ENCODE results near the gene TCTN1.
"Not testable (repeated sequence)": the region's sequence is repeated elsewhere in the genome, so short reads cannot be mapped to it uniquely, and the experiment has no call there.

Gene TCTN1

DNA sequence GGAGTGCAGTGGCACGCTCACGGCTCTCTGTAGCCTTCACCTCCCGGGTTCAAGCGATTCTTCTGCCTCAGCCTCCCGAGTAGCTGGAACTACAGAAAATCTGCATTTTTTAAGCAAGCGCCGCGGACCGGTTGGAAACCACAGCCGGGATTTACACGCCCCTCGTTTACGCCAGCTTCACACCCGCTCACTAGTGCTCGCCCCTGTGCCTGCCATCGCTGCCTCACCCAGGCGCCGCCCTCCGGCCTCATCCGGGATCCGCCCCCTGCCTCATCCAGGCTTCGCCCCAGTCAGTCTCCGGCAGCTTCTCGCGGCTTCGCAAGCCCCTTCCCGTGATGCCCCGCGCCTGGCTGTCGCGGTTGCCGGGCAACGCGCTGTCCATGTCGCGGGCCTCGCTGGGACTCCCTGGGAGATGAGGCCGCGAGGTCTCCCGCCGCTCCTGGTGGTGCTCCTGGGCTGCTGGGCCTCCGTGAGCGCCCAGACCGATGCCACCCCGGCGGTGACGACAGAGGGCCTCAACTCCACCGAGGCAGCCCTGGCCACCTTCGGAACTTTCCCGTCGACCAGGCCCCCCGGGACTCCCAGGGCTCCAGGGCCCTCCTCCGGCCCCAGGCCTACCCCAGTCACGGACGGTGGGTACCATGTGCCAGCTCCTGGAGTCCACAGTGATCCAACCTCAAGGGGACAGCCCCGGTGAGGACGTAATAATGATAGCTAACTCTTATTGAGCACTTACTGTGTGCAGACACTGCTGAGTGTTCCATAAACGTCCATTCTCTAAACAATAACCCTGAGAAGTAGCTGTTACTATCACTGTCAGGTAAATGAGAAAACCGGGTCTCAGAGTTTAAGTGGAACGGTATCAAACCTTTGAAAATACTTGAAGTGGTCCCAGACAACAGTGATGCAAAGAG is at the start of gene TCTN1:
TCTN1 (plus strand) TSS at position 359 of the 914 bp plus-strand sequence; CDS start at position 413, 54 bp downstream.
- peak; percentile 84 for DNase-seq (ENCODE audit: low read depth)

DNA sequence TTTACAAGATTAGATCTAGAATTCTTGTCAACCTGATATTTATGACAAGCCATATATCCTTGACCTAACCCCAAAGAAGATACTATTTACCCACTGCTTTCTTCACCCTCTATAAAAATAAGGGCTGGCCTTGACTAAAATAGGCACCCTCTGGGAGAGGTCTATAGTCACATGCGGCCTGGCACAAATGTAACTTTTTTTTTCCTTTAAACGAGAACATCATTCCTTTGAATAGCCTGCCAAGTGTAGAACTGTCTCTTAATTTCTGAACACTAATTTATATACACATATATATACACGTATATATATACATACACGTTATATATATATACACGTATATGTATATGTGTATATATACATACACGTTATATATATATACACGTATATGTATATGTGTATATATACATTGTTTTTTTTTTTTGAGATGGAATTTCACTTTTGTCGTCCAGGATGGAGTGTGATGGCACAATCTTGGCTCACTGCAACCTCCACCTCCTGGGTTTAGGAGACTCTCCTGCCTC is 49.4 kb upstream of the TCTN1 start:
- no peak for DNase-seq (ENCODE audit: low read depth)

DNA sequence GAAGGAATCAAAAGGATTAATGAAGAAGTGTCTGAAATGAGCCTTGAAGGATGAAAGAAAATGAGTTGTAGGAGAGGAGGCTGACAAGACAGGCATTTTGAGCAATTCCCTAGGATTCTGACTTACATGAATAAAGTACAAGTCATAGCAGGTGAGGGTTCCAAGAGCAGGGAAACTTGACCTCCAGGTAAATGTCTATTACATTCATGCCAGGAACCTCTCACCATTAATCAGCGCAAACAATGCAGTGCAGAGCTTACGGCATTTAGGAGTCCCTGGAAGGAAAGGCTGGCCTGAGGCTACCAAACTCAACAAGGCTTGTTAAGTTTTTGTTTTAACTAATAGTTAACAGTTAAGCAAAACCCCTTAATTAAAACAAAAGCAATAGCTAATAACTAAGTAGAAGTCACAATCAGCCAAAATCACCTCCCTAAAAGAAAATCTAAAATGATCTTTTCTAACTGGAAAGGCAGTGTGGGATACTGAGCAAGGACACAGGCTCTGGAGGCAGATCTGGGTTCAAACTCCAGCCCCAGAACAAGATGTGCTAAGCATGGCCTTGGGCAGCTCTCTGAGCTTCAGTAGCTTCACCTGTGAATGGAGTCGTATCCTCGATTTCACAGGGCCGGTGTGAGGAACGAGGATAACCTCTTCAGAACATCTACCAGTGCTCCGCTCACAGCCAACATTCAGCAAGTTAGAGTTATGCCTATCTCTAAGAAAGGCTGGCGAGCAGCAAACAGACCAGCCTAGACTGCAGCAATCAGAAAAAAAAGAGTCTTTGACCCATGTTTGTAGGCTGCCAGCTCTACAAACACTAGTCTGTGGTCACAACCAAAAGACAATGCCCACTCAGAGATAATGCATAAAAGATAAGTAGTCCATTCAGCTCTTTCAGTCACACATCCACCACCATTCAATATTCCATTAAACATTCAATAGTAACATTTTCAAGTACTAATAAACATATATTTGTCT is 47.7 kb upstream of the TCTN1 start:
- DNase-seq (ENCODE audit: low read depth), result no peak

DNA sequence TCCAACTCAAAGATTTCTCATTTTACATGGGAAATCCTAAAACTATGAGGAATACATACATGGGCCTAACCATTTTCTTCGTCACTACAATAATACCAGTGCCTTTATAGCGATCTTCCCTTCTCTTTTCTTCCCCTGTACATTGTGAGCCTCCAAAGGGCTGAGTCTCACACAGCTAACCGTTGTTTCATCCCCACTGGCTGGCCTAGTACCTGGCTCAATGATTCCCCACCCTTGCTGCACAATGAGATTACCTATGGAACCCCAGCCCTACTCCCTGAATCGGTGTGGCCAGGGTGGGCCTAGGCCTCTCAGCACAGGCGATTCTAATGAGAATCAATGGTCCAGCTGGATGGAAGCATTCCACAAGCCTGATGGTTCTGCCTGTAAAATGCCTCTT is 46.9 kb upstream of the TCTN1 start:
- DNase-seq (ENCODE audit: low read depth), result no peak

DNA sequence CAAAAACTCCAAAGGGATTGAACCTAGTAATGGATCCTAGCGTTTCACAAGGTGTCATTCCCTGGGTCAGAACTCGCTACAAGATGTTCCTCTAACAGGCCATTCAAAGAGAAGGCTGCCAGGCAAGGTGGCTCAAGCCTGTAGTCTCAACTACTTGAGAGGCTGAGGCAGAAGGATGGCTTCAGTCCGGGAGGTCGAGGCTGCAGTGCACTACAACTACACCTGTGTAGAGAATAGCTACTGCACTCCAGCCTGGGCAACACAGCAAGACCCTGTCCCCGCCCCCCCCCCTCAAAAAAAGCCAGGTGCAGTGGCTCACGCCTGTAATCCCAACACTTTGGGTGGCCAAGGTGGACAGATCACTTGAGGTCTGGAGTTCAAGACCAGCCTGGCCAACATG is 45.2 kb upstream of the TCTN1 start:
- DNase-seq (ENCODE audit: low read depth), result no peak

DNA sequence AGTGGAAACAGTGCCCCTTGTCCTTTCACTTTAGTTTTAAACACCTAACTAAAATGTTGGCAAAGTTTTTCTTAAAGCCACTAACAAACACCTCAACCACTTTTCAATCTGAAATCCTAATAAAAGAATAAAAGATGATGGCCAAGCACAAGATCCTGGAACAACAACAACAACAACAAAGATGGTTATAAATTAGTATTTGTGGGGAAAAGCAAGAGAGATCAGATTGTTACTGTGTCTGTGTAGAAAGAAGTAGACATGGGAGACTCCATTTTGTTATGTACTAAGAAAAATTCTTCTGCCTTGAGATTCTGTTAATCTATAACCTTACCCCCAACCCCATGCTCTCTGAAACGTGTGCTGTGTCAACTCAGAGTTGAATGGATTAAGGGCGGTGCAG is 44.1 kb upstream of the TCTN1 start:
- DNase-seq (ENCODE audit: low read depth), result not testable (repeated sequence)

DNA sequence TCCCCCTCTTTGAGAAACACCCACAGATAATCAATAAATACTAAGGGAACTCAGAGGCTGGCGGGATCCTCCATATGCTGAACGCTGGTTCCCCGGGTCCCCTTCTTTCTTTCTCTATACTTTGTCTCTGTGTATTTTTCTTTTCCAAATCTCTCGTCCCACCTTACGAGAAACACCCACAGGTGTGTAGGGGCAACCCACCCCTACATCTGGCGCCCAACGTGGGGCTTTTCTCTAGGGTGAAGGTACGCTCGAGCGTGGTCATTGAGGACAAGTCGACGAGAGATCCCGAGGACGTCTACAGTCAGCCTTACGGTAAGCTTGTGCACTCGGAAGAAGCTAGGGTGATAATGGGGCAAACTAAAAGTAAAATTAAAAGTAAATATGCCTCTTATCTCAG is 43.1 kb upstream of the TCTN1 start:
- not testable (repeated sequence) for DNase-seq (ENCODE audit: low read depth)

DNA sequence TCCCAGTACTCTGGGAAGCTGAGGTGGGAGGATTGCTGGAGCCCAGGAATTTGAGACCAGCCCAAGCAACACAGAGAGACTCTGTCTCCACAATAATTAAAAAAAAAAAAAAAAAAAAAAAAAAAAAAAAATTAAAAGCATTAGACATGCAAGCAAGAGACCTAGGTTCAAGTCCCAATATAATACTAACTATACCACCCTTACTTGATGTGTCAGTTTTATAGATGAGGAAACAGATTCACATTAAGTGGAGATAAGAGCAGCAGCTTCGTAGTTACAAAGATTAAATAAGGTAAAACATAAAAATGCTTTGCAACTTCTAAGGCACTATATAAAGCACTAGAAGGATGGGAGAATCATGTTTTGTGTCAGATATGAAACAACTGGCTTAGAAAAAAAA is 39.9 kb upstream of the TCTN1 start:
- DNase-seq (ENCODE audit: low read depth), result no peak

DNA sequence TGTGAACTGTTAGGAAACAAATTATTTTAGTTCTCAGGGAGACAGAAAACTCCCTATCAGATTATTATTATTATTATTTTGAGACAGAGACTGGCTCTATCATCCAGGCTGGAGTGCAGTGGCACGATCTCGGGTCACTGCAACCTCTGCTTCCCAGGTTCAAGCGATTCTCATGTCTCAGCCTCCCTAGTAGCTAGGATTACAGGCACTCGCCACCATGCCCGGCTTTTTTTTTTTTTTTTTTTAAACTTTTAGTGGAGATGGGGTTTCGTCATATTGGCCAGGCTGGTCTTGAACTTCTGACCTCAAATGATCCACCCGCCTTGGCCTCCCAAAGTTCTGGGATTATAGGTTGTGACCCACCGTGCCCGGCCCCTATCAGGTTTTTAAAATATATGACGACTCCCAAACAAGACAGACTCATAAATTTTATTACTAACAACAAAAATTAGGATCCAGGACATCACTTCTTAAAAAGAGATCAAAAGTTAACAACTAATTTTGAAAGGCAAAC is 39.2 kb upstream of the TCTN1 start:
- not testable (repeated sequence) for DNase-seq (ENCODE audit: low read depth)

DNA sequence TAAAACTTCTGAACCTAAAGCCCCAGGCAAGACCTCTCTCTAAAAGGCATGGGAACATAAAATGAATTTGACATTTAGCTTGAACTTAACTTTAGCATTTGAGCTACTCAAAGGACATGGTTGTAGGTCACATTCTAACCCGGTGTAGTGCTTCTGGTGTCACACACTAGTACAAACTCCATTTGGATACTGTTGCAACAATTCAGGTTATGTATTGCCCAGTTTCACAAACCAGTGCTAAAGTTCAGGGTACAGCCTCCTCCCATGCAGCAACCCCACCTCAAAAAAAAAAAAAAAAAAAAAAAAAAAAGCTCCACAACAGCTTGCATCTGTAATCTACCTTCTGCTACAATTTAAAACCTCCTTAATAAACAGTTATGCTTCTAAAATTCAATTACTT is 38.6 kb upstream of the TCTN1 start:
- no peak for DNase-seq (ENCODE audit: low read depth)

DNA sequence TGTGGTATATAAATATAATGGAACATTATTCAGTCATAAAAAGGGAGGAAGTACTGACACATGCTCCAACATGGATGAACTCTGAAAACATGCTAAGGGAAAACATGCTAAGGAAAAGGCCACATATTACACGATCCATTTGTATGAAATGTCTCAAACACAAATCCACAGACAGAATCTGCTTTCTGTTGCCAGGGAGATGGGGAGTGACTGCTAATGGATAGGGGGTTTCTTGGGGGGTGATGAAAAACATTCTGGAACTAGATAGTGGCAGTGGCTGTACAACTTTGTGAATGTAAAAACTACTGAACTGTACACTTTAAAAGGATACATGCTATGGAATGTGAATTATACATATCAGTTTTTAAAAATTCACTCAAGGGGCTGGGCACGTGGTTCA is 37.4 kb upstream of the TCTN1 start:
- DNase-seq (ENCODE audit: low read depth), result no peak

DNA sequence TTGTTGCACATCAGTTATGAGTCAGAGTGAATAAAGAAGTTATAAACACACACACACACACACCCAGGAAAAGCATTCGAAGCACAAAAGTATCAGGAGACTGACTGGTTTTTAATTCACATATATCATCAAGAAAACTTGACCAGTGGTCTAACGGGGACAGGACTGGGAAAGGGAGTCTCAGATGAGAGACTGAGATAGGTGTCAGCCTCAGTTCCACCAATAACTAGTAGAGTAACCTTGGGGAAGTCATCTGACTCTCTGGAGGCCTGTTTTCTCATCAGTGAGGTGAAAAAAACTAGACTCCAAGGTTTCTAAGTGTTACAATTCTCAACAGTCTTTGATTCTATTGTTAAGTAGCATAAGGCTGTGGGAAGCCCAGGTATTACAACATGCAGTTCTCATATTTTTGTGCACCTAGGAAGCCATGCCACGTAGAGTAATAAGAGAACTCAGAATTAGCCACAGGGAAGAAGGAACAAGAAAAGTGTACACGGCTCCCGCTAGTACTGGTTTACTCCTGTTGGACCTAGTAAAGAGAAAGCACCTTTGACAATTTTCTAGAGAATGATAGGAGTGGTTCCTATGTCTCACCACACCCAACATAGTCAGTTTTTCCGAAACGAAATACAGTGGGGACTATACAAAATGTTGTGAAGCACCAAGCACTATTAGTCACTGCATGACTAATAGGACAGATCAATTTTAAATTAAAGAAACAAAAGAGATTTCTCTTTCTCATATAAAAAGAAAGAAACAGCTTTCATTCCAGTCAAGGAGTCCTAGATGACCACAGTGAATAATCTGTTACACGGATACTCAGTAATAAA is 35.9 kb upstream of the TCTN1 start:
- DNase-seq (ENCODE audit: low read depth), result peak; percentile 46

DNA sequence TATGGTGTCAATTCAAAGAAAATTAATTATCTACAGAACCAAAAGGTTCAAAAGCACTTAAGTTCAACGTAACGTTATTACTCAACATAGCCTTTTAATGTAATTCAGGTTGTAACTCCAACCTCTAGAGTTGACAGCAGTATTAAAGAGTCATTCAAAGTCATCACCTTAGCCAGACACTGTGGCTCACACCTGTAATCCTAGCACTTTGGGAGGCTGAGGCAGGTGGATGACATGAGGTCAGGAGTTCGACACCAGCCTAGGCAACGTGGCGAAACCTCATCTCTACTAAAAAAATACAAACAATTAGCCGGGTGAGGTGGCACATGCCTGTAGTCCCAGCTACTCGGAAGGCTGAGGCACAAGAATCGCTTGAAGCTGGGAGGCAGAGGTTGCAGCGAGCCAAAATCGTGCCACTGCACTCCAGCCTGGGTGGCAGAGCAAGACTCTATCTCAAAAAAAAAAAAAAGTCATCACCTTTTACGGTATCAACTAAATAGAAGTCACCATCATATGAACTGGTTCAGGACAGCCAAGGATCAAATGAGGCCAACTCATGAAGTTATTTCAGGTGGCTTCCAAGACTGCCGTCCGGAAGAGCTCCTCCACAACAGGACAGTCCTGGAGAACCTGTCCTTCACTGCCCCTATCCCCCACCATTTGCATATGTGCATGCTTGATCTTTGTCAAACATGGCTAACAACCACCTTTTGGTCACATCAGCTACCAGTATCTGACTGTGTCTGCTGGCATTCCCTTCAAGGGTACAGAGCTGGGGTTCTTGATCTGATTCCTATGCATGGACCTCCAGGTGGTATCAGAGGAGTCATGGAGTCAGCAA is 35.0 kb upstream of the TCTN1 start:
- DNase-seq (ENCODE audit: low read depth), result no peak

DNA sequence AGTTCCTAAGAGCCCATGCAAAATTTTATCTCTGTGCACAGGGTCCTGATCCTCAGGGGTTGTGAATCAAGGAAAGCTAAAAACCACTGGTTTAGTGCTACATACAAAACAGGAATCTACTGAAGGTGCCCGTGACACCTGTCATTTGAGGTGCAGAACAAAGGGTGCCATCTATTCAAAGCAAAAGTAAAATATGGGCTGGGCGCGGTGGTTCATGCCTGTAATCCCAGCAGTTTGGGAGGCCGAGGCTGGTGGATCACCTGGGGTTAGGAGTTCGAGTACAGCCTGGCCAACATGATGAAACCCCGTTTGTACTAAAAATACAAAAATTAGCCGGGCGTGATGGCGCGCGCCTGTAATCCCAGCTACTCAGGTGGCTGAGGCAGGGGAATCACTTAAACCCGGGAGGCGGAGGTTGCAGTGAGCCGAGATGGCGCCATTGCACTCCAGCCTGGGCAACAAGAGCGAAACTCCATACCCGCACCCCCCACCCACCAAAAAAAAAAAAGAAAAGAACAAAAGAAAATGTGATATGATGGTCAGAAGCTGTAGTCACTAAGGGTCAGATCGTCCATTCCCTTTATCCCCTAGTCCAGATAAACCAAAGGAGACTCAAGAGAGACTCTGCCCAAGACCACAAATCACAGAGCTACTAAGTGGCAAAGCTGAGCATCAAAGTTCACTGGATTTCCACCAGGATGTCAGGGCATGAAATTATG is 34.2 kb upstream of the TCTN1 start:
- no peak for DNase-seq (ENCODE audit: low read depth)

DNA sequence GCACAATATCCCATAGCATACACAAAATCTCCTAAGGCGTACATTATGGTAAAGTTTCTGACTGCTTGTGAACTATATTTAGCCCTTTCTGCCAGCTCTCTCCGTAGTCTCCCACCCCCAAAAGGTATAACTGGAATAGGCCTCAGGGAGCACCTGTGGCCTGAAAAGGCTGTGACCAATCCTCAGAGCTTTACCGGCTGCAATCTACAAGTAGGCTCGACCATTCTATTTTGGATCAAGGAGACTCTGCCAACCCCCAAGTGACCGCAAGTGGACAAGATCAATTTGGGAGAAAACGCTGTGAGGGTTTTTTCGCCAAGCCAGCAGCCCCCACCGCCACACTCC is 32.0 kb upstream of the TCTN1 start:
- no peak for DNase-seq (ENCODE audit: low read depth)

DNA sequence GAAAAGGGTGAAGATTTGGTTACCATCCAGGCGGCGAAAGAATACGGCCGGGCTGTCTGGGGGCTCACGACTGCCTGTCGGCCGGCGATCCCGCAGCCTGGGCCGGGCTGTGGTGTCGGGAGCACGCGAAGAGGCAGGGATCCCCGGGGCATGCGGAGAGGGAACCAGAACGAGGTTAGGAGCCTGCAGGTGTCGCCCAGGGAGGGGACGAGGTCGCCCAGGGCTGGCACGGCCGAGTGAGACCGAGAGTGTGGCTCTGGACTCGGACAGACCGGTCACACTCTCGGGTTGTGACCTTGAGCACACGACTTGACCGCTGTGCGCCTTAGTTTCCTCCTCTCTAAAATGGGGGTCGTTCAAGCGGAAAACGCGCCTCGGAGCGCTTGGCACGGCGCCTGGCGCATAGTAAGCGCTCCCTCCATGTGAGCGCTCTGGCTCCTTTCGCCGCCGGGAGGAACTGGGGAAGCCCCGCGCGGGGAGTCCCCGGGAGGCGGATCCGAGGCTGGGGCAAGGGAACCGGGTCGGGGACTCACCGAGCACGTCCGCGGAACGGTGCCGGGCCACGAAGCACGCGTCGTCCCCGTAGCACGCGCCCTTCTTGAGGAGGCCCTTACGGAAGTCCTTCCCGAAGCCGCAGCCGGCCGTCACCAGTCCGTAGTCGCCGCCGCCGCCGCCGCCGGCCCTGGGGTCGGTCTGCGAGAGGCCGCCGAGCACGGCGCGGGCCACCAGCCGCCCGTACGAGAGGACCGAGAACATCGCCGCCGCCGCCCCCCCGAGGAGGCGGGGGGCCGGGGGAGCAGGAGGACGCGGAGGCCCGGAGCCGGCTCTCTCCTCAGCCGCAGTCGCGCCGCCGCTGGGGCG is 31.4 kb upstream of the TCTN1 start:
- no peak for DNase-seq (ENCODE audit: low read depth)

DNA sequence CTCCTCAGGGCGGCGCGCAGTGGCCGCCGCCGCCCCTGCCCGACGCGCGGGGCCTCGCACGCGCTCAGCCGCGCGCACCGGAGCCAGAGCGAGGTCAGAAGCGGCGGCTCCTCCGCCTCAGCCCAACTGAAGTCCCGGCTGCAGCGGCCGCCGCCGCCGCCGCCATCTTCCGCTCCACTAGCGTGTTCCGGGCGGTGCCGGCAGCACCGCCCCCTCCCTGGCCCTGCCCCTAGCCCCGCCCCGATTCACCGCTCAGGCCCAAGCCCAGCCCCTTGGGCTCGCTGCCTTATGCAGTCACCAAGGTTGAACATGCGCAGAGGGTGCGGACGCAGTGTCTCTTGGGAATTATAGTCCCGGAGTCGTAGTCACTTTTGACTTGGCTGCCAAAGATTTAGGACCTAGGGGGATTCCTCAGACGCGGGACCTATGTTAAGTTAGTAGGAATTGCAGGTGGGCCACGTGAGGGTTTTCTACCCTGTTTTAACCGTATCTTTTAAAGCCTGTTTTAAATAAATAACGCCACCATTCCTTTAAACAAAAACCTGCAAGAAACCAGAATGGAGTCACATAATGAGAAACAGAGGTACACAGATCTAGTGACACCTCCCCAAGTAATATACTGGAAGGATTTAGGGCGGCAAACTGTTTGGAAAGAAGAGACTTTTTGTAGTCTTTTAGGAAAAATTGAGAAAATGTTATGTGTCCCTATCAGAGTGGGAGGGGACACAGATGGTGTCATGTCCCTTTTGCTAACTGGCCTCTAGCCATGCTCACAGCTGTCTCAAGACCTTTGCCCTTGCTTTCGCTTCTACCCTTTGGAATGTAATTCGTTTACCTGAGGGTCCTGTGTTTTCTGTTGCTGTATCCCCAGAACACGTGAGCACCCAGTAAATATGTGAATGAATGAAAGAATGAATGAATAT is 30.5 kb upstream of the TCTN1 start, which contains the start of gene PPTC7:
PPTC7 (minus strand) TSS at position 182 of the 923 bp plus-strand sequence. CDS start 287 bp downstream, outside the sequence.
- DNase-seq (ENCODE audit: low read depth), result peak; percentile 91
